DND-41 (cell line): ENCODE measurements around the gene PRRC1.

Experiments
- EZH2 ChIP-seq: IDR thresholded peaks from 3 replicates; pipeline ENCODE4 v1.6.1; 2012; ENCODE audit warnings: borderline replicate concordance, low read depth, mild to moderate bottlenecking, moderate library complexity, low read length, inconsistent platforms; ENCODE audit not compliant: severe bottlenecking
- TF ChIP-seq, protein P1 (sequence below): IDR thresholded peaks from 2 replicates; pipeline ENCODE4 v1.5.1; 2012; ENCODE audit warnings: borderline replicate concordance, low read length, moderate library complexity, mild to moderate bottlenecking; ENCODE audit not compliant: poor library complexity, severe bottlenecking; ENCODE audit errors: extremely low read depth

DNA sequence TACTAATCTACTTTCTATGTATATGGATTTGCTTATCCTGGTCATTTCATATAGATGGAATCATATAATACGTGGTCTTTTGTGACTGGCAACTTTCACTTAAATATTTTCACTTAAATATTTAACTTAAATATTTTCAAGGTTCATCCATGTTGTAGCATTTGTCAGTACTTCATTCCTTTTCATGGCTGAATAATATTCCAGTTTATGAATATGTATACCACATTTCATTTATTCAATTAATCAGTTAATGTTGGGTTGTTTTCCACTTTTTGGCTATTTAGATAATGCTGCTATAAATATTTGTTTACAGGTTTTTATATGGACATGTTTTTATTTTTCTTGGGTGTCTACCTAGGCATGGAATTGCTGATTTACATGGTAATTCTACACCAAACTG lies 7.7 kb downstream of the PRRC1 start:
- TF ChIP-seq, protein P1, sequence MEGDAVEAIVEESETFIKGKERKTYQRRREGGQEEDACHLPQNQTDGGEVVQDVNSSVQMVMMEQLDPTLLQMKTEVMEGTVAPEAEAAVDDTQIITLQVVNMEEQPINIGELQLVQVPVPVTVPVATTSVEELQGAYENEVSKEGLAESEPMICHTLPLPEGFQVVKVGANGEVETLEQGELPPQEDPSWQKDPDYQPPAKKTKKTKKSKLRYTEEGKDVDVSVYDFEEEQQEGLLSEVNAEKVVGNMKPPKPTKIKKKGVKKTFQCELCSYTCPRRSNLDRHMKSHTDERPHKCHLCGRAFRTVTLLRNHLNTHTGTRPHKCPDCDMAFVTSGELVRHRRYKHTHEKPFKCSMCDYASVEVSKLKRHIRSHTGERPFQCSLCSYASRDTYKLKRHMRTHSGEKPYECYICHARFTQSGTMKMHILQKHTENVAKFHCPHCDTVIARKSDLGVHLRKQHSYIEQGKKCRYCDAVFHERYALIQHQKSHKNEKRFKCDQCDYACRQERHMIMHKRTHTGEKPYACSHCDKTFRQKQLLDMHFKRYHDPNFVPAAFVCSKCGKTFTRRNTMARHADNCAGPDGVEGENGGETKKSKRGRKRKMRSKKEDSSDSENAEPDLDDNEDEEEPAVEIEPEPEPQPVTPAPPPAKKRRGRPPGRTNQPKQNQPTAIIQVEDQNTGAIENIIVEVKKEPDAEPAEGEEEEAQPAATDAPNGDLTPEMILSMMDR, result no peak
- TF ChIP-seq EZH2, result no peak
